Dedifferentiated amniotic fluid mesenchymal stem cell (primary cell): ENCODE data around the gene PPARG.
"Not testable (repeated sequence)": the region's sequence is repeated elsewhere in the genome, so short reads cannot be mapped to it uniquely, and the experiment has no call there.

Experiments used
- DNase-seq: peaks from one replicate; pipeline ENCODE4 v3.0.0-alpha.2; 2016; ENCODE audit errors: extremely low spot score

PPARG gene

DNA sequence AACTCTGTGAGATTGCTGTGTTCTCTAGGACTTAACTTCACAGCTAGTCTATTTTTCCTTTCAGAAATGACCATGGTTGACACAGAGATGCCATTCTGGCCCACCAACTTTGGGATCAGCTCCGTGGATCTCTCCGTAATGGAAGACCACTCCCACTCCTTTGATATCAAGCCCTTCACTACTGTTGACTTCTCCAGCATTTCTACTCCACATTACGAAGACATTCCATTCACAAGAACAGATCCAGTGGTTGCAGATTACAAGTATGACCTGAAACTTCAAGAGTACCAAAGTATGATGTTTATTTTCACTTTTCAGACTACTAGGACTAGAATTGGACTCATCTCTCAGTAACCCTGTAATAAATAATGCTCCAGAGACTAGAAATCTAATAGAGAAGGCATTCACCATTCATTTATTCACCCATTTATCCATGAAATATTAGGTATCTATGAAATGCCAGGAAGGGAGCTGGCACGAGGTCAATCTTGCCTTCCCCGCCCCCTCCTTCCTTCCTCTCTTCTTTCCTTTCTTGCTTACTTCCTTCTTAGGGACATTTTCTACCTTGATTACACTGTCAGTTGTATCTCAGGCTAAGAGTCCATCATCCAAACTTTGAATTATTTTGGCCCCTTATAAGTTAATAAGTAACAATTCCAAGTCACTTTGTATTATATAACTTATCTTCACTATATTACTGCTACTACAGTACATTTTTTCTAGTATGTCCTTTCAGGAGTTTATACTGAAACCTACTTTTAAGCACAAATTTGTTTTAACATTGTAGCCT is 91.0 kb downstream of the PPARG start:
- no peak for DNase-seq

DNA sequence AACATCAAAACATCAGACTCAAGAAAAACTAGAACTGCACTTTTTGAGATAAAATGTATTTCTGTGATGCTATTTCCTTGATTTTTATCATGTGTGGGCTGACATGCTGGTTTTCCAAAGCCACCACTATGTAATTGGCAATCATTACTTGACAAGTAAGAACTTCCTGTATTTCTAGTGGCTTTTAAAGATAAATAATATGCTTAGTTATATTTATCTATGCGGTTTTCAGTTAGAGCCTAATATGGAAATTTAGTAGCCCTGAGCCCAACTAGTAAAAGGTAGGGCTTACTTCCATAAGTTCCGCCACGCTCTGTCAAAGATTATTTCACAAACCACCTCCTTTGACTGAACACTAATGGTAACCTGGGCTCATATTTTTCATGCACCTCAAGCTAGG is 91.6 kb downstream of the PPARG start:
- DNase-seq = no peak

DNA sequence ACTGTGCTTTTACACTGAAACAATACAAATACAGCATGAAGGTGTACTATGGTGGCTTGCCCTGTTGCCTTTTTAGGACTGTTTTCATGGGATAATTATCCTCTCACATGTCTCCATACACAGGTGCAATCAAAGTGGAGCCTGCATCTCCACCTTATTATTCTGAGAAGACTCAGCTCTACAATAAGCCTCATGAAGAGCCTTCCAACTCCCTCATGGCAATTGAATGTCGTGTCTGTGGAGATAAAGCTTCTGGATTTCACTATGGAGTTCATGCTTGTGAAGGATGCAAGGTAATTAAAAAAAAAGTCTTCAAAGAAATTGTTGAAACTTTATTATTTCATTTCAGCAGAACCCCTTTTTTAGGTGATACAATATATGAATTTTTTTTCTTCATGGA is 92.3 kb downstream of the PPARG start:
- DNase-seq = no peak

DNA sequence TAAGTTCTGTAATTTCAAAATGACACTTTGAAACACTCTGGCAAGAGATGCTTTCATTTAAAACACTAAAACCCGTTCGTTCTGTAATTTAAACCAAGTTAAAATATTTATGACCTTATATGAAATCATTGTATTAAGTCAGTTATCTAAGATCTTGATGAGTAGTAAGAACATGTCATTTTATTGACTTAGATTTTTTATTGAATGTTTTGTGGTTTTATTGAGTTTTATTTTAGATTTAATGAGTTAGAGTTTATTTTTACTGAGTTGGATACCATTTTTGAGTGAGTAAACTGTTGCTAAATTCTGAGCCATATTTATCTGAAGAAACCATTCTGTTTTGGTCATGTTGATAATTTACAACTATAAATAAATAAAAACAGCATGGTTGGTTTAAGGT is 94.3 kb downstream of the PPARG start:
- DNase-seq = no peak

DNA sequence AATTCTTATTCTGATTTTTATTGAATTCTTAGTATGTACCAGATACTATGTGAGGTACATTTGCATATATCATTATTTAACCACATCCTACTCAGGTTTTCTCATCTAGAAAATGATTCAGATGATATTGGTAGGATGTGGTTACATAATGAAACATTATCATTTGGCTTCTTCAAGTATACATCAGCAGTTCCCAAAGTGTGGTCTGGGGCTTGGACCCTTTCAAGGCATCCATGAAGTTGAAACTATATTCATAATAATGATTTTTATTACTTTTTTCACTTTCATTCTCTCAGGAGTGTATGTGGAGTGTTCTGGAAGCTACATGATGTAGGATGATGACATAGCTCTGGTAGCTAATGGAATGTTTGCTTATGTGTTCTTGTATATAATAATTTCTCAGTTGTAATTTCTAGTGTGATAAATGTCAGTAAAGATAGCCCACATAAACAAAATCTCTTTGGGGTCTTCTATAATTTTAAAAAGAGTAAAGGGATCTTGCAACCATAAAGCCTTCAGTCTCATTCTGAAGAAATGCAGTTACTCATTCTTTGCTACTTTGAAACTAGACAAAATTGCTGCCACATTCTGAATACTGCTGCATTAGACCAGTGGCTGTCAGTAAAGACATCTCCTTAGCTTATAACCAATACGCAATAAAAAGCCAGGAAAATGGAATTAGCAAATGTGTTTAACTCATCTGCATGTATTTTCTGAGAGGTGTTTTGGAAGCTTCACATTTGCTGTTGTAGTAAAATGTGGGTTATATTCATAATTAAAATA is 95.8 kb downstream of the PPARG start:
- DNase-seq = no peak

DNA sequence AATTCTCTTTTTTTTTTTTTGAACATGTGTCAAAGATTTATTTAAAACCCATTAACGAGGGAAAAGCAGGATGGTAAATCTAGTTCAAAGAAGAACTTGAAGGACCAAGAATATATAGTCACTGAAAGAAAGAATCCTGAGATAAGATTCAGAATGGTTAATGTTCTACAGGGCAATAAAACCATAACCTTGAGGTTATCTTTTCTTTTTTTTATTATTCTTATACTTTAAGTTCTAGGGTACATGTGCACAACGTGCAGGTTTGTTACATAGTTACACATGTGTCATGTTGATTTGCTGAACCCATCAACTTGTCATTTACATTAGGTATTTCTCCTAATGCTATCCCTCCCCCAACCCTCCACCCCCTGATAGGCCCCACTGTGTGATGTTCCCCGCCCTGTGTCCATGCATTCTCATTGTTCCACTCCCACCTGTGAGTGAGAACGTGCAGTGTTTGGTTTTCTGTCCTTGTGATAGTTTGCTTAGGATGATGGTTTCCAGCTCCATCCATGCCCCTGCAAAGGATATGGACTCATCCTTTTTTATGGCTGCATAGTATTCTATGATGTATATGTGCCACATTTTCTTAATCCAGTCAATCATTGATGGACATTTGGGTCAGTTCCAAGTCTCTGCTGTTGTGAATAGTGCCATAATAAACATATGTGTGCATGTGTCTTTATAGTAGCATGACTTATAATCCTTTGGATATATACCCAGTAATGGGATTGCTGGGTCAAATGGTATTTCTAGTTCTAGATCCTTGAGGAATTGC is 97.8 kb downstream of the PPARG start:
- DNase-seq = not testable (repeated sequence)

DNA sequence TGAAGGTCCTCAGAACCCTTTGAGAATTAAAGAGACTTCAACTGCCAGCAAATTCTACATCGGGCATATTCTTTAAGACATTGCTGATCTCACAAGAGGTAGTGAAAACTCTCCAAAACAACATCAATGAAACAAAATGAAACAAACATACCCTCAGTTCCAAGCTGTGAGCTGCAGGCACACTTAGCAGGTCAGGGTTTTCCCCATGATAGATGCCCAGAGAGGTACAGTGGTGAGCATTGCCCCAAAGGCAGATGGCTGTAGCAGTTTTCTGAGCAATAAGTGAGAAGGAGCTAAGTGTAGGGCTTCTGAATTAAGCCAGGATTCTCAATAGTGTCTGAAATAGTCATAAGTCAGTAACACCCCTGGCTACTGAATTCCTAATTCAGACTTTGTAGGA is 99.3 kb downstream of the PPARG start:
- DNase-seq = no peak

DNA sequence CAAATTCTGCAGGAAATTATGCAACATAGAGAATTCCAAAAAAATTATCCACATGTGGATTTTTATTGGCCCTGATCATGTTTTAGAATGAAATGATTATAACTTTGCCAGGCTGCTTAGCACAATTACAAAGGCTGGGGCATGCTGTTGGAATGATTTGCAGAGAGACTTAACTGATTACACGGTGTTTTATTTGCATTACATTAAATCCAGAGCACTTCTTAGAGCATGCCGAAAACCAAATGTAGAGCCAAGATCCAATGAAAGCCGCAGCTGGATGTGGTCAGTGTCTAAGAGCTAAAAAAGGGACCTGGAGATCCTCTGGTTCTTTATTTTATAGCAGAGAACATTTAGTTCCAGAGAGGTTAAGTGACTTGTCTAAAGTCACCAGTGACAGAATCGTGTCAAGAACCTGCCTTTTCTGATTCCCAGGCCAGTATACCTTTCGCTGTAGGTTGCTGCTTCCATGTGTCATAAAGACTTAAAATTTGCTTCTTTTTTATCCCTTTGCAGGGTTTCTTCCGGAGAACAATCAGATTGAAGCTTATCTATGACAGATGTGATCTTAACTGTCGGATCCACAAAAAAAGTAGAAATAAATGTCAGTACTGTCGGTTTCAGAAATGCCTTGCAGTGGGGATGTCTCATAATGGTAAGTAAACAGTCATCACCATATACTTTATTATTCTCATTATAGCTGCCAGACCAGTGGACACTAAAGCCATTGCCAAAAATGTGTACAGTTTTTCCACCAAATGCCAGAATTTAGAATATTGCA is 103.4 kb downstream of the PPARG start:
- peak; percentile 78 for DNase-seq

DNA sequence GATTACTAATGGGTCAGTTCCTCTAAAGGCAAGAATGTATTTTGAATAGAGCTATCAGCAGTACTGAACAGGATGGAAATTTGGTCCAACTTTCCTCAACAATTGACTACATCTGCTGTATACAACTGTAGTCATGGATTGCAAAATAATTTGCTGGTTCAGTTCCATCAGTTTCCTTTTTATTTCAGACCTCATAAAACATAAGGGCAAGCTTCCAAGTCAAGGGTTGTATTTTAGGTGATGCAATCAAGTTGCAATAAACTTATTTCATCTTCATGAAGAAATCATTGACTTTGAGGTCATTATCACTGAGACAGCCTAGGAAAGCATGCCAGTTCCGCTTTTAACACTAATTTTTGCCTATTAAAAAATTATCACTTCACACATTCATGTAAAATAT is 105.0 kb downstream of the PPARG start:
- DNase-seq = peak; percentile 94

DNA sequence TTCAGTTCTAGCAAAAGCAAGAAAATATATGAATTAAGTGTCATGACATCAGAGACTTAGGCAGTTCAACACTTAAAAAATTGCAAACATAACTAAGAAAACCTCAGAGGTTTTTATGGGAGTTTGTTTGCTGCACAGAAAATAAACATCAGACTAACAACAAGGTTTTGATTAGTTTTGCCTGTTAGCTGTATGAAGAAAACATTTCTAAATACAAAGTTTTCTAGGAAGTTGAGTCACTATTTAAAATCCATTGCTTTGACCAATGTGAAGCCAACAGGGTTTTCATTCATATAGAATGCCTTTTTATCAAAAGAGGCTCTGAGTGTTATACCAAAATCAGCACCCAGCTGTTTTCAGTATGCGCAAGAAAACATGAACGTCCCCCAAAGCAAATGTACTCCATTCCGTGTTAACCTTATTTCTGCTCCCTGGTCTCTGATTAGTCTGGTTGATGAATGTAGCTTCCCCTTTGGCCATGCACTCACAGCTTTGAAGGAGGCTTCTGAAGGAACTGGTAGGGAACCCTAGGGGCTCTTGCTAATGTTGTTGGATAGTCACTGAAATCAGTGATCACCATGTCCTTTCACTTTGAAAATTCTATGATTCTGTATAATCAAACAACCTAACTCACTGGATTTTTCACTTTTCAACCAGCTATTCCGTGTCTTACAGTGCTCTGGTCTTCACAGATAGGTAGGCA is 105.8 kb downstream of the PPARG start:
- DNase-seq = peak; percentile 57

DNA sequence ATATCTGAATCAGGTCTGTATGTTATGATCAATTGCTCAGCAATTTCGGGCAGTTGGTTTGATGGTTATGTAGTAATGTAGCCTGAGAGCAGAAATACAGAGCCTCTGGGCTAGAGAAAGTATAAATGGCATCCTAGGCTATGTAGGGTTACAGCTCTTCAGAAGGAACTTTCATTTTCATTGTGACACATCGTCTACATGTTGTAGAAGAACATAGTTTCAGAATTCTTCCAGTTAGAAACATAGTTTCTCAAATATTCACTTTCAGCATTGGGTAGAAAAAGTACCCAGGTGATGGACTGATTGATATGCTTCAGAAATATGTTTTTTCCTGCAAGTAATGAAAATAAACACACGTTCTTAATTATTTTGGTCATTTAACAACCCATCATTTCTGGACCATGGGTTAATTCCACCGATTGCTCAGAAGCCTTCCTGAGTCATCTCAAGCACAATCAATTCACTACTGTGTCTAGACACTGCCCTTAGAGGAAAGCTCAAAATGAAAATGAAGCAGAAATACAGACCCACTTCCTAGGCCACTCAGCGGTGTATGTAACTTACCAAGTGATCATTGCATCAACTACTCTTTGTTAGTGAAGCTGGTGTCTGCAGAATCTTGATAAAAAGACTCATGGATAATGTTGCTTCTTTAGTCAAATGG is 106.6 kb downstream of the PPARG start:
- no peak for DNase-seq

DNA sequence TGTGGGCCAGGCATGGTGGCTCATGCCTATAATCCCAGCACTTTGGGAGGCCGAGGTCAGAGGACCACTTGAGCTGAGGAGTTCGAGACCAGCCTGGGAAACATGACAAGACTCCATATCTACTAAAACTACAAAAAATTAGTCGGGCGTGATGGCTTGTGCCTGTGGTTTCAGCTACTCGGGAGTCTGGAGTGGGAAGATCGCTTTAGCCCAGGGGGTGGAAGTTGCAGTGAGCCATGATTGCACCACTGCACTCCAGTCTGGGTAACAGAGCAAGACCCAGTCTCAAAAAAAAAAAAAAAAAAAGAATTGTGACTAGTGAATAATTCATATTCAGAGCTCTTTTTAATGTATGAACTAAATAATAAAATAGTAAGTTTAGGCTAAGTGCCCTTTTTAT is 107.6 kb downstream of the PPARG start:
- no peak for DNase-seq

DNA sequence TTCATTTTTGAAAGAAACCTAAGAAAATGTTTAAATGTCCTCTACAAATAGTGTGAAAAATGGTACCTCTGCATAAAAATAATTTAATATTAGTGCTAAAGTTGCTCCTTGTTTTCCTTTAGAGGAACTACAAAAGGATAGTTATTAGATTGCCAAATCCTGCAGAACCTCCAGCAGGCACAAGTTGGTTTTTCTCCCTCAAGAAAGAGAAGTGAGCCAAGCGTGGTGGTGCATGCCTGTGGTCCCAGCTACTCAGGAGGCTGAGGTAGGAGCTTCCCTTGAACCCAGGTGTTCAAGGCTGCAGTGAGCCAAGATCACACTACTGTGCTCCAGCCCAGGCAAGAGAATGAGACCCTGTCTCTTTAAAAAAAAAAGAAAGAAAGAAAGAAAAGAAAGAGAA is 110.4 kb downstream of the PPARG start:
- no peak for DNase-seq

DNA sequence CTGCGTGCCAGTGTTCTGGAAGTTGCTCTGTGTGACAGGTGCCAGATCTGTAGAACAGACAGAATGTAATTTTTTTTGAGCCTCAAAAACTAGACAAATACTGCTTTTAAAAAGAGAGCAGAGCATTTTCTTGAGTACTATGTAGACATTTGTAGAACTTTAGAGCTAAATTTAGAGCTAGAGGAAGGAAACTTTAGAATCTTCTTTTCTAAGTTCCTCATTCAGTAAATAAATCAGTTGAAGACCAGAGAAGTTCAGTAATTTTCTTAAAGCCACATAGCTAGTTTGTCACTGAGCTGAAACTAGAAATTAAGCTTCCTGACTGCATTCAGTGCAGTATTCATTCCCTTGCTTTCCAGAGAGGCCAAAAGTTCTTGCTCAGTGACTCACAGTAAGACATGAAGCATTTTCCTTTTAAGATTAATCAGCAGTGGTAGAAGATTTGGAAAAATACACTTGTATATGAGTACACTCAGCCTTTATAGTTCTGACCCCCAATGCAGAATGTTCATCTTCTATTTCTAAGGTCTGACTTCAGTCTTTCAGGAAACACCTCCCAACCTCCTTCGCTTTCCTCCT is 111.8 kb downstream of the PPARG start:
- peak; percentile 67 for DNase-seq

DNA sequence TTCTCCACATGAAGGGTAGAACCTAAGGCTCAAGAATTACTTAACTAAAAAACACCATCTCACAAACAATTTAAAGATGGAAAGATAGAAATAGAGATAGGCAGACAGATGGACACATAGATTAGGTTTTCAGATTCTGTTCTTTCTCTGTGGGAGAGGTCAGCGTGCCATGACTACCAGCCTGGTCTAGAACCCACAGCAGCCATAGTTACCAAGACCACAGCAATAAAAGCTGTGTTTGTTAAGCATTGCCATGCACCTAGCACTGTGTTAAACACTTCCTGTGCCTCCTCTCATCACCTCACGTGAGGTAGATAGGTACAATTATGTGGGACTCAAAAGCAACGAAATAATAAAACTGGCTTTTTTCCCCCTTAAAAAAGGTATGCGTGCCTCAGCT is 112.3 kb downstream of the PPARG start:
- DNase-seq = no peak

DNA sequence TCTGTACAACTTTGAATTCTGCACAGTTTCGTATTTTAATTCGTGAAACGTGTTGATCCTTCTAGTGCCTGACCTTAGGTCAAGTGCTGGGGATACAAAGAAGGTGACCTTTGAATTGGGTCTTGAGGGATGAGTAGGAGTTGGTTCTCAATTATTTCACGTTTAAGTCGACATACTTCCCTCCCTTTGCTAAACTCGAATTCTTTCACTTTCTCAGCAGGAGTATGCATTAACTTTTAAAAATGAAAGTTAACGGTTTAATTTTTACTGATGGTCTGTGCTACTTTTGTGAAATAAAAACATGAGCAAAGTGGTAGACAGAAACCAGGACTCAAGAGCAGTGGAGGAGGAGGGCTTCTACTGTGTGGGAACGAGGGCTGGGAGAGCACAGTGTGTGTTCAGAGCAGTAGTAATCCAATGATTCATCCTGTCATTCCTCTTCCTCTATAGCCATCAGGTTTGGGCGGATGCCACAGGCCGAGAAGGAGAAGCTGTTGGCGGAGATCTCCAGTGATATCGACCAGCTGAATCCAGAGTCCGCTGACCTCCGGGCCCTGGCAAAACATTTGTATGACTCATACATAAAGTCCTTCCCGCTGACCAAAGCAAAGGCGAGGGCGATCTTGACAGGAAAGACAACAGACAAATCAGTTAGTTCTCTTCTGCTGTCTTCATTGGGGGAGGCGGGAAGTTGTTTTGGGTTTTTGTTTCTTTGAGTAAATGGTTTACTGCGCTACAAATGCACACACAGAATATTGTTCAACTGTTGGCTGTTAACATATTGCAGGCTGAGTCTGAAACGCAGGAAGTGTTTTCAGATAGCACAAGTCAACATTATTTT is 116.8 kb downstream of the PPARG start:
- no peak for DNase-seq

DNA sequence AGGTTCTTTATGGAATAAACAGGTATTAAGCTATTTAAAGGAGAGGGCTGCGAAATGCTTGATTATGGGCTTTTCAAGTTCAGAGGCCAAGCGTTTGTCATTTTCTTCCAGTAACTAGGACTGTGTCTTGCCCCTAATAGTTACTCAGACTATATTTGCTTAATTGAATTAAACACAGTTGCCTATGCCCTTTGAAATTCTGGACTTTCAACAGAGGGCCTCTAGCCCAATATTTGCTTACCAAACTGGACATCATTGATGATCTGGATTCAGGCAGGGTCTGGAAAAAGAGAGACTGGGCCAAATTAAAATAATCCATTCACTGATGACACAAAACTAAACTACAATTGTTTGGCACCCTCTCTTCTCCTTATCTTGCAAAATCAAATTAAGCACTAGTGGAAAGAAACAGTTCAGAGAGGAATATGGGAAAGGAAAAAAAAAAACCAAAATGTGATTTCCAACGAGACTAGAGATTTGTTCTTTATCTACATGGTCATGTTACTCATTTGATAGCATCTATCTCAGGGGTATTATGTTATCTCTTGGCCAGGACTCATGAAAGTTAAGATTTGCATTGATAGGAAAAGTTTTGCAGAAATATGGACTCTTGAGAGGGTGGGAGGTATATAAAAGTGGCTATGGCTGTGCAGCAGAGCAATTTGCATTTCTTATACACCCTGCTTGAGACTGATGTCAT is 120.3 kb downstream of the PPARG start:
- no peak for DNase-seq
